ENCODE measurements around the gene AIRE. TPM values are rescaled to one million over a fixed set of nuclear protein-coding genes. Genes with fewer than 3 reads are reported as not detected.

The AIRE gene
- total RNA-seq, 4 donors from 2014 or later, result not detected

GRCh38 chr21:44296916-44297315, 11.2 kb downstream of the AIRE start:
- ATAC-seq (no peak), DNase-seq (no peak)
- Histone ChIP-seq H3K4me3 (no peak overlapping the region), H3K36me3 (no peaks in the 10 kb centered on the region), H3K9me3 (no peaks in the 10 kb centered on the region), H3K27ac (no peak overlapping the region), H3K27me3 (peaks cover 0 to 8% (median 0%) of the 10 kb centered on the region in 3 donors), H3K4me1 (peaks cover 15 to 21% of the 10 kb centered on the region in 2 donors)
- TF ChIP-seq POLR2A (IDR thresholded peaks at IDR 0.05) (no peak), CTCF (IDR thresholded peaks at IDR 0.05 in 4 of 5, conservative IDR thresholded peaks at IDR 0.05 in 1 of 5) (no peak)
- in situ Hi-C loops (cut with MboI; ENCODE audit: low sequenced_read_pairs in 4 of 4), result no loop called here
- intact Hi-C loops (cut with DNase I; ENCODE audit: low total_unique reads), result no loop called here

GRCh38 chr21:44297525-44298290, 12.0 kb downstream of the AIRE start:
- in situ Hi-C loops (cut with MboI; ENCODE audit: low sequenced_read_pairs in 4 of 4), result no loop called here
- peak overlapping the region in 2 of 4 donors; percentile 30 to 35 for H3K27ac ChIP-seq
- H3K4me3 ChIP-seq, result no peak overlapping the region
- no peaks in the 10 kb centered on the region for H3K9me3 ChIP-seq
- DNase-seq (peak; percentile 74 to 80), ATAC-seq (peak; percentile 78 to 82)
- H3K36me3 ChIP-seq, result no peaks in the 10 kb centered on the region
- peaks cover 15 to 21% of the 10 kb centered on the region in 2 donors for H3K4me1 ChIP-seq
- peaks cover 0 to 8% (median 0%) of the 10 kb centered on the region in 3 donors for H3K27me3 ChIP-seq
- TF ChIP-seq CTCF (IDR thresholded peaks at IDR 0.05 in 4 of 5, conservative IDR thresholded peaks at IDR 0.05 in 1 of 5) (peak; percentile 67 to 73 (median 71)), POLR2A (IDR thresholded peaks at IDR 0.05) (no peak)
- intact Hi-C loops (cut with DNase I; ENCODE audit: low total_unique reads), result no loop called here

- intact Hi-C loops (cut with DNase I; ENCODE audit: low total_unique reads), result no loop called here
- in situ Hi-C loops (cut with MboI; ENCODE audit: low sequenced_read_pairs in 4 of 4), result no loop called here
- H3K27ac ChIP-seq, result peak overlapping the region in 1 of 4 donors; percentile 30
- peaks cover 15 to 21% of the 10 kb centered on the region in 2 donors for H3K4me1 ChIP-seq
- no peak overlapping the region for H3K4me3 ChIP-seq
- H3K36me3 ChIP-seq, result no peaks in the 10 kb centered on the region
- ATAC-seq, result no peak
- no peak for TF ChIP-seq CTCF (IDR thresholded peaks at IDR 0.05 in 4 of 5, conservative IDR thresholded peaks at IDR 0.05 in 1 of 5)
- TF ChIP-seq POLR2A (IDR thresholded peaks at IDR 0.05), result no peak
- H3K9me3 ChIP-seq, result no peaks in the 10 kb centered on the region
- no peak for DNase-seq
- peaks cover 0 to 8% (median 0%) of the 10 kb centered on the region in 3 donors for H3K27me3 ChIP-seq
Measured at GRCh38 chr21:44298301-44298700, 12.6 kb downstream of the AIRE start.

- no peak for ATAC-seq
- Histone ChIP-seq H3K27ac (peak overlapping the region; percentile 62 to 76 (median 72)), H3K4me3 (peak overlapping the region; percentile 56 to 73 (median 66)), H3K4me1 (peaks cover 18 to 21% of the 10 kb centered on the region in 2 donors), H3K36me3 (no peaks in the 10 kb centered on the region), H3K9me3 (no peaks in the 10 kb centered on the region), H3K27me3 (peaks cover 0 to 8% (median 0%) of the 10 kb centered on the region in 3 donors)
- intact Hi-C loops (cut with DNase I; ENCODE audit: low total_unique reads) (no loop called here), in situ Hi-C loops (cut with MboI; ENCODE audit: low sequenced_read_pairs in 4 of 4) (no loop called here)
- TF ChIP-seq CTCF (IDR thresholded peaks at IDR 0.05 in 4 of 5, conservative IDR thresholded peaks at IDR 0.05 in 1 of 5), result no peak
- no peak for TF ChIP-seq POLR2A (IDR thresholded peaks at IDR 0.05)
- no peak for DNase-seq
Measured at GRCh38 chr21:44299085-44299457, 13.4 kb downstream of the AIRE start.

Data from gastrocnemius medialis (tissue), 4 donors.